GM20000 (cell line): ENCODE measurements around the gene HDAC8.

ENCODE experiments used
- DNase-seq: peaks from one replicate; pipeline ENCODE4 v3.0.0; 2012; ENCODE audit warnings: low spot score
- CTCF ChIP-seq: IDR thresholded peaks from 2 replicates; pipeline ENCODE4 v1.5.1; 2012; ENCODE audit warnings: mild to moderate bottlenecking, control low read depth; ENCODE audit errors: extremely low read depth, missing control alignments

HDAC8 gene

GRCh38 chrX:72360326-72360725 lies 212.3 kb downstream of the HDAC8 start:
- TF ChIP-seq CTCF = no peak
- no peak for DNase-seq

- TF ChIP-seq CTCF = no peak
- no peak for DNase-seq
Observed at GRCh38 chrX:72358313-72358712, 214.3 kb downstream of the HDAC8 start.

GRCh38 chrX:72352786-72353185 lies 219.9 kb downstream of the HDAC8 start:
- no peak for DNase-seq
- no peak for TF ChIP-seq CTCF

- TF ChIP-seq CTCF = no peak
- no peak for DNase-seq
Observed at GRCh38 chrX:72351606-72352334, 220.9 kb downstream of the HDAC8 start.

GRCh38 chrX:72349190-72349589 lies 223.5 kb downstream of the HDAC8 start:
- TF ChIP-seq CTCF = no peak
- peak; percentile 19 for DNase-seq

- TF ChIP-seq CTCF = no peak
- no peak for DNase-seq
Observed at GRCh38 chrX:72348247-72348979, 224.2 kb downstream of the HDAC8 start.

GRCh38 chrX:72347366-72347765 lies 225.3 kb downstream of the HDAC8 start:
- no peak for DNase-seq
- no peak for TF ChIP-seq CTCF
